H1 (cell line): ENCODE measurements around the gene ZNF521. TPM values are rescaled to one million over a fixed set of nuclear protein-coding genes. Genes with fewer than 3 reads are reported as not detected.

Experiments
- EP300 ChIP-seq, 2 experiments: IDR thresholded peaks; 1 replicate in 1 of 2; 2 replicates in 1 of 2; pipeline ENCODE4 v1.6.1; 2011 to 2012; ENCODE audit warnings: low read depth in 2 of 2, low read length in 2 of 2, mild to moderate bottlenecking in 2 of 2, borderline replicate concordance in 1 of 2, inconsistent platforms in 1 of 2, moderate library complexity in 1 of 2
- JUN ChIP-seq: IDR thresholded peaks from 2 replicates; pipeline ENCODE4 v1.6.1; 2011; ENCODE audit warnings: low read depth, mild to moderate bottlenecking, improper control_type of control experiment, low read length
- KDM4A ChIP-seq: IDR thresholded peaks from one replicate; pipeline ENCODE4 v1.7.1; 2012; ENCODE audit warnings: low read depth, mild to moderate bottlenecking, moderate library complexity, low read length, inconsistent platforms; ENCODE audit not compliant: severe bottlenecking
- POLR2AphosphoS5 ChIP-seq: IDR thresholded peaks from 2 replicates; pipeline ENCODE4 v1.6.1; 2011; ENCODE audit warnings: low read depth, low read length
- TBP ChIP-seq: IDR thresholded peaks from 2 replicates; pipeline ENCODE4 v1.6.1; 2011; ENCODE audit warnings: low read depth, low read length, improper control_type of control experiment
- polyA plus RNA-seq, 7 experiments: library from polyadenylated mRNA; depleted of rRNA in 3 of 7; stranded (reverse) in 5 of 7; unstranded in 2 of 7; fragments of >200 nt in 5 of 7; fragments of 200-250 nt in 2 of 7; gene quantifications; 1 replicate in 5 of 7; 2 replicates in 1 of 7; 4 replicates in 1 of 7; pipeline versions ENCODE4 v1.2.1 to v1.2.3, GENCODE V29; 2011 to 2013; ENCODE audit warnings: missing spikeins in 2 of 7, mixed read lengths in 2 of 7
- total RNA-seq: library from RNA; stranded (reverse); fragmentation: NEBNext Ultra II Directional; extraction: Animal tissue kit (Norgen Biotek cat#: 25700); gene quantifications from 2 replicates; pipeline ENCODE4 v1.2.1, GENCODE V29; 2021

ZNF521 gene
- total and polyA plus RNA-seq, 2 of the 8 experiments (the other 6 are each of a cell fraction or from before 2014, with no cell fraction given) = 9.5 to 15.8 TPM

GRCh38 chr18:25066516-25066915, 285.4 kb downstream of the ZNF521 start (continued):
- no peak for TF ChIP-seq EP300 (IDR thresholded peaks at IDR 0.05; ENCODE audit: borderline replicate concordance in 1 of 2, low read depth in 2 of 2, low read length in 2 of 2)
- no peak for TF ChIP-seq TBP
- no peak for TF ChIP-seq JUN
- no peak for TF ChIP-seq POLR2AphosphoS5
- no peak for TF ChIP-seq KDM4A
